AG04450 (cell line): ENCODE results near the gene CCDC187. TPM values are rescaled to one million over a fixed set of nuclear protein-coding genes. Genes with fewer than 3 reads are reported as not detected.
"Not testable (repeated sequence)": the region's sequence is repeated elsewhere in the genome, so short reads cannot be mapped to it uniquely, and the experiment has no call there.

Experiments used
- CTCF ChIA-PET: fragments of 300-600, 350-600 bp; formaldehyde crosslinking; extraction: SDS; loops from one replicate; lab custom pipeline; 2022; ENCODE audit warnings: antibody characterized with exemption, inconsistent platforms; lab: Charles Lee
- POLR2A ChIA-PET: fragments of 350-600 bp; formaldehyde crosslinking; extraction: SDS; loops from one replicate; lab custom pipeline; 2021; ENCODE audit warnings: antibody characterized with exemption, inconsistent platforms; lab: Yijun Ruan, JAX
- DNase-seq: peaks from one replicate; pipeline ENCODE4 v3.0.0-alpha.2; 2011; ENCODE audit warnings: low read depth, low spot score
- H3K27ac ChIP-seq: one replicate; pipeline ENCODE4 v1.5.1; 2012; ENCODE audit warnings: low read depth, low read length, control low read depth
- H3K27me3 ChIP-seq: one replicate; pipeline ENCODE4 v1.6.0; 2012; ENCODE audit warnings: low read length; ENCODE audit not compliant: control insufficient read depth, insufficient read depth
- H3K4me3 ChIP-seq: 2 replicates; pipeline ENCODE4 v1.5.1; 2011; ENCODE audit warnings: mild to moderate bottlenecking, low read depth, low read length, control low read depth
- H3K9me3 ChIP-seq: 2 replicates; pipeline ENCODE4 v1.5.1; 2012; ENCODE audit warnings: low read length; ENCODE audit not compliant: control insufficient read depth, insufficient read depth
- CTCF ChIP-seq: IDR thresholded peaks from 2 replicates; pipeline ENCODE4 v1.5.1; 2011; ENCODE audit warnings: low read depth, low read length, control low read depth, inconsistent platforms
- polyA plus RNA-seq: library from polyadenylated mRNA; depleted of rRNA; stranded (reverse); fragments of >200 nt; gene quantifications from 2 replicates; pipeline ENCODE4 v1.2.3, GENCODE V29; 2011

The CCDC187 gene
- polyA plus RNA-seq, 1 experiment, result not detected

DNA sequence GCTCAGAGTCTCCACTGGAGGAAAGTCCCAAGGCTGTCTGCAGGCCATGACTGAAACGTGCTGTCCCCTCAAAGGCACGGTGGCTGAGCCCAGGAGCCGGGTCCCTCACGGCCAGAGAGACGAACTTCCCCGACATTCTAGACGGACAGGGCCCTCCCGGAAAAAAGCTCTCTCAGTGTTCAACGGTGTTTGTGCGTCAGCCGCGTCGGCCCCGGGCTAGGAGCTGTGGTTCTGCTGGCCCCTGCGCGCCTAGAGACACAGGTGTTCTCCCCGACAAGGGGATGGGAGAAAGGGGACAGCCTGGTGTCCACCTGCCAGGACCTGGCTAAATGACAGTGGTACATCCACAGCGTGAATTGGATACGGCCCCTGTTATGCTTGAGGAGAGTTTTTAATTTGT, 17.7 kb upstream of the CCDC187 start:
- Histone ChIP-seq H3K27me3 (no peaks in the 10 kb centered on the region), H3K27ac (no peak overlapping the region), H3K9me3 (peaks cover 15% of the 10 kb centered on the region), H3K4me3 (no peak overlapping the region)
- ChIA-PET POLR2A (no interaction called here), CTCF (interaction anchor here (0.6 to 1.8 kb wide), 3 partner anchors 9 to 41 kb away, joined by 4 to 6 read pairs (median 5); no protein-coding TSS in a partner anchor)
- no peak for DNase-seq
- TF ChIP-seq CTCF, result no peak

DNA sequence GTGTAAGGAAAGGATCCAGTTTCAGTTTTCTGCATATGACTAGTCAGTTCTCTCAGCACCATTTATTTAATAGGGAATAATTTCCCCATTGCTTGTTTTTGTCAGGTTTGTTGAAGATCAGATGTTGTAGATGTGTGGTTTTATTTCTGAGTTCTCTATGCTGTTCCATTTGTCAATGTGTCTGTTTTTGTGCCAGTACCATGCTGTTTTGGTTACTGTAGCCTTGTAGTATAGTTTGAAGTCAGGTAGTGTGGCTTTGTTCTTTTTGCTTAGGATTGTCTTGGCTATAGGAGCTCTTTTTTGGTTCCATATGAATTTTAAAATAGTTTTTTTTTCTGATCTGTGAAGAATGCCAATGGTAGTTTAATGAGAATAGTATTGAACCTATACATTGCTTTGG, 17.1 kb upstream of the CCDC187 start:
- DNase-seq, POLR2A ChIA-PET, H3K27ac ChIP-seq, H3K4me3 ChIP-seq, H3K27me3 ChIP-seq: not testable (repeated sequence)
- H3K9me3 ChIP-seq, result peaks cover 21% of the 10 kb centered on the region
- CTCF ChIA-PET, result interaction anchor here (0.6 to 1.8 kb wide), 2 partner anchors 8 to 24 kb away, joined by 4 to 5 read pairs; no protein-coding TSS in a partner anchor

DNA sequence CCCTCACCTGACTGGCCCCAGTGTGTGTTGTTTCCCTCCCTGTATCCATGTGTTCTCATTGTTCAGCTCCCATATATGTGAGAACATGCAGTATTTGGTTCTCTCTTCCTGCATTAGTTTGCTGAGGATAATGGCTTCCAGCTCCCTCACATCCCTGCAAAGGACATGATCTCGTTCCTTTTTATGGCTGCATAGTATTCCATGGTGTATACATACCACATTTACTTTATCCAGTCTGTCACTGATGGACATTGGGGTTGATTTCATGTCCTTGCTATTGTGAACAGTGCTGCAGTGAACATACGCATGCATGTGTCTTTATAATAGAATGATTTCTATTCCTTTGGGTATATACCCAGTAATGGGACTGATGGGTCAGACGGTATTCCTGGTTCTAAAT, 16.1 kb upstream of the CCDC187 start:
- H3K4me3 ChIP-seq, H3K27ac ChIP-seq, DNase-seq, H3K27me3 ChIP-seq, POLR2A ChIA-PET: not testable (repeated sequence)
- peaks cover 31% of the 10 kb centered on the region for H3K9me3 ChIP-seq
- CTCF ChIA-PET, result interaction anchor here (0.6 kb wide), 1 partner anchor 800 kb away, joined by 4 read pairs; no protein-coding TSS in a partner anchor

DNA sequence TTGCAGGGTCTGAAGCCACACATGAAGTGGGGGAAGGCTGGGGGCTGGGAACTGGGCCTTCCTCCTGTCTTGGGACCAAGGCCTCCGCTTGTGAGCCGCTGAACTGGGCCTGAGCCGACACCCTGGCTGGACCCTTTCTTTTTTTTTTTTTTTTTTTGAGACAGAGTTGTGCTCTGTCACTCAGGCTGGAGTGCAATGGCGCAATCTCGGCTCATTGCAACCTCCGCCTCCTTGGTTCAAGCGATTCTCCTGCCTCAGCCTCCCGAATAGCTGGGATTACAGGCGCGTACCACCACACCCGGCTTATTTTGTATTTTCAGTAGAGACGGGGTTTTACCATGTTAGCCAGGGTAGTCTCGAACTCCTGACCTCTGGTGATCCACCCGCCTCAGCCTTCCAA, 15.3 kb upstream of the CCDC187 start:
- H3K4me3 ChIP-seq, H3K27me3 ChIP-seq, H3K27ac ChIP-seq, POLR2A ChIA-PET, DNase-seq: not testable (repeated sequence)
- H3K9me3 ChIP-seq, result peaks cover 35% of the 10 kb centered on the region
- CTCF ChIA-PET, result interaction anchor here (0.6 kb wide), 1 partner anchor 801 kb away, joined by 4 read pairs; no protein-coding TSS in a partner anchor

GRCh38 chr9:136318776-136319241, 14.9 kb upstream of the CCDC187 start:
- CTCF ChIA-PET, result no interaction called here
- DNase-seq, result no peak
- Histone ChIP-seq H3K4me3 (no peak overlapping the region), H3K27ac (no peak overlapping the region), H3K27me3 (no peaks in the 10 kb centered on the region), H3K9me3 (peaks cover 35% of the 10 kb centered on the region)
- POLR2A ChIA-PET, result no interaction called here
- TF ChIP-seq CTCF, result no peak

- ChIA-PET POLR2A (no interaction called here), CTCF (no interaction called here)
- no peak overlapping the region for H3K27ac ChIP-seq
- H3K9me3 ChIP-seq, result peaks cover 32% of the 10 kb centered on the region
- no peaks in the 10 kb centered on the region for H3K27me3 ChIP-seq
- DNase-seq, result no peak
- no peak for TF ChIP-seq CTCF
- H3K4me3 ChIP-seq, result no peak overlapping the region
Observed at GRCh38 chr9:136318111-136318775, 14.3 kb upstream of the CCDC187 start.
